Measurements from ENCODE around the gene SEPTIN8.

The SEPTIN8 gene

DNA sequence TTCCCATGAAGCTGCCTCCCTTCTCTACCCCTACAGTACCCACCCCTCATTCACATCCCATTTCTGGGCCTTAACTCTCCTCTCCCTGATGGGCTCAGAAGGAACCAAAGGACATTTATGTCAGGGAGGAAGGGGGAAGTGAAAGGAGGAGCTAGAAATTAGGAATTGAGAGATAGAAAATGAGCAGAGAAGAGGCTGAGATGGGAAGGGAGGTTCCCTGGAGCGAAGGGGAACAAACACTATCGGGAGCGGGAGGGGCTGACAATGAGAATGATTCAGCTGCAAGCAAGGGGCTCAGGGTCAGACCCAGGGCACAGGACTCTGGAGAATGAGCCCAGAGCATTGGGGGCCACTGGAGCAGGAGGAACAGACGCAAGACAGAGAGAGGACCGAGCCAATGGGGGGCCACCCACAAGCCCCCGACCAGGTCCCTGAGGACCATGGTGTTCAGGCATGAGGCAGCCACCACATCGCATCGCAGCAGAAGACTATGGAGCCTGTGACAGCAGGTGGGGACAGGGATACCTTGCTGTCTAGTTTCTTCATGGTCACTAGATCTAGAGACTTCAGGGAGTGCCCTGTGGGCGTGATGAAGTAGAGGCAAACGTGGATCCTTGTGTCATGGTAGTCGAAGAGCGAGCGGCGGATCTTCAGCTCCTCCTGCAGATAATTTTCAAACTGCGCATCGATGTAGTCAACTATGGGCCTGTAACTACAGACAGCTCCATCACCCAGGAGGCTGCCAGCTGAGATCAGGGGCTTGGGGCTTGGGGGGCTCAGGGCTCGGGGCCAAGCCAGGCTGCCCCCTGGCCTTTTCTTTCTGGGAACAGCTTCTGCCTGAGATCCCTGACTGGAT is 13.6 kb downstream of the SEPTIN8 start:
- DNase-seq = no peak

GRCh38 chr5:132762246-132763000 is 14.6 kb downstream of the SEPTIN8 start:
- DNase-seq = no peak

DNA sequence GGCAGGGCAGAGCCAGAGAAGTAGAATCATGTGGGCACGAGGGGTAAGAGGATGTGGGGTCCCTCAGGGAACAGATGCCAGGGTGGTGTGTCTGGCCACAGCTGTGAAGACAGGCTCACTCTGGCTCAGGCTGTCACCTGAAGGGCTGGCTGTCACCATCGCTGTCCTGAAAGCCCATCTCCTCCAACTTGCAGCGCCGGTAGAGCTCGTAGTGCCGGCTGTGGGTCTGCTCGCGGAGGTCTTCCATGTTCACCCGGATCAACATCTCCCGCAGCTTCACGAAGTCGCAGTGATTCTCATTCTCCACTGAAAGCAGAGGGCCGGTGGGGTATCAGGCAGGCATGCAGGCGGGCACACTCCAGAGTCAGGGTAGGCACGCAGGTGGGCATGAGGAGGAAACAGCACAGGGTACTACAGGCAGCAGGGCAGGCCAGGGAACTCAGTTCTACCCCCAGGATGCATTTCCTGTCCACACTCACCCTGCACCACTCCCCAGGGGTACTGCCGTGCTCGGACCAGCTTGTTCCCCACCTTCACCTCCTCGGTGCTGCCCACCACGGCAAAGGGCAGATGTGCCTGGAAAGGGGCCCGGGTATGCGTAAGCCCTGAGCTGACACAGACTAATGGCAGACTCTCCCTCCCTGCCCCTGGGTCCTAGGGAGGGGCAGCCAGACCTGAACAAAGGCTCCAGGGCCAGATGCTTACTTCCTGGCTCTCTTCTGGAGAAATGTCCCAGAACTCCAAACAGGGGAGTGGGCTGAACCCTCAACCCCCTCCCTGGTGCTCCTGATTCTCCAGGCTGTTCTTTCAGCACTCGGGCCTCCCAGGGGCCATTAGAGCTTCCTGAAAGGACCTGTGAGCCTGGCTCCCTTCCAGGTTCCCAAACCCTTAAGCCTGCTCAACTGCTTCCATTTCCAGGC is 15.5 kb downstream of the SEPTIN8 start:
- DNase-seq = no peak

DNA sequence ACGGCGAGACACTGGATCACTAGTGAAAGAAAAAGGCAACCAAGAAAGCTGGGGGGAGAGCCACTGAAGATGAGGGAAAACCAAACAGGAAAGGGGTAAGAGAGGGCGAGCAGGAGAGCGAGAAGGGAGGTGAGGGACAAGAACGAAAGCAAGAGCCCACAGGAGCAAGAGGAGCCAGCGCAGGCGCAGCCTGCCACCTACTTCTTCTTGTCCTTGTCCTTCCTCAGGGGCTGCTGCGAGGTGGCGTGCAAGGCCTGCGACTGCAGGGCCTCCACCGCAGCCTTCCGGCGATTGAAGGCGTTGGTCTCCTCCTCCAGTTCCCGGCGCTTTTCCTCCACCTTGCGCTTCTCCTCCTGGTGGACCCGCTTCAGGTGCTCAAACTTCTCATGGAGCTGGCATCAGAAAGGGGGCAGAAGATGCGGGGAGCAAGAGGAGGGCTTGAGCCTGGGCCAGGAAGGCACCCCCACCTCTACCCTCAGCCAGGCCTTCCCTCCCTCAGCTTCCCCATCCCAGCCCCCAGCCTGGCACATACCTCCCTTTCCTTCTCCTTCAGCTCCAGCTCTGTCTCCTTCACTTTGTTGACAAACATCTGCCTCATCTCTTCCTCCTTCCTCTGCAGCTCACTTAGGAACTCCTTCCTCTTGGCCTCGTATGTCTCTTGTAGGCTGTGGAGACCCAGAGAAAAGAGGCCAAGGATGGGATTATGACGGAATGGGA is 16.3 kb downstream of the SEPTIN8 start:
- no peak for DNase-seq

GRCh38 chr5:132760049-132760420 is 17.0 kb downstream of the SEPTIN8 start:
- DNase-seq = no peak

GRCh38 chr5:132759114-132760048 is 17.7 kb downstream of the SEPTIN8 start:
- no peak for DNase-seq

DNA sequence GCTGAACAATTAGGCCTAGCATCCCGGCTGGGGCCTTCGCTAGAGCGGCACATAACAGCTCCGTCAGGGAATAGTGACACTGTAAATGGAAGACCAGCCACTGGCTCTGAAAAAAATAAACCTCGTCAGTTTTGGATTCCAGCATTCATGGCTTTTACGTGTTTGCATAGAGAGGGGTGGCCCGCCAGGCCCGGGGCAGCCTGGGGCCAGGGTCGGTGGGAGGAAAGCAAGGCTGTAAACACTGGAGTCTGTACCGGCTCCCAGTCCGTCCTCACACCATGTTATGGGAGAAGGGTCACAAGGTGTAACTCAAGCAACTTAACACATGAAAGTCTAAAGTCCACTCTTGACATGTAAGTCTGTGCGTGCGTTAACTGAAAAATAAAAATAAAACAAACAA is 18.6 kb downstream of the SEPTIN8 start:
- no peak for DNase-seq

DNA sequence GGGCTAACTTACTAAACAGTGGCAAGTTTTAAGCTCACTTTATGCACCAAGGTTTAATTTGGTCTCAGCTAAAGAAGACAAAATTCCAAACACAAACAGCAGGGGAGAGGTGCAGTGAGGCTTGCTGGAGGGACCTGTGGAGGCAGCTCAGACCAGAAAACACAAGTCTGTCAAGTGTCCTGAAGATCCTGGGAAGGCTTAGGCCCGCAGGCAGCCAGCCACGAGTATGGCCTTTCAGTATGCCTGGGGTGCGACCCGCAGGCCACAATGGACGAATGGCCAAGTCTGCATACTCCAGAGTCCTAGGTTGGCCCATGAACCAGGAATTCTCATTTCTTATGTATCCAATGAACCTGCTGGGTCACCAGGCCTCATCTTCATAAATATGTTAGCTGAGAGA is 20.5 kb downstream of the SEPTIN8 start:
- DNase-seq = no peak

- no peak for DNase-seq
Measured at GRCh38 chr5:132754947-132755346, 22.1 kb downstream of the SEPTIN8 start.

- no peak for DNase-seq
Measured at GRCh38 chr5:132754111-132754510, 22.9 kb downstream of the SEPTIN8 start.

GRCh38 chr5:132753135-132753987 is 23.7 kb downstream of the SEPTIN8 start:
- no peak for DNase-seq

GRCh38 chr5:132752581-132753125 is 24.4 kb downstream of the SEPTIN8 start:
- DNase-seq = no peak

- no peak for DNase-seq
Measured at GRCh38 chr5:132751971-132752580, 25.0 kb downstream of the SEPTIN8 start.

DNA sequence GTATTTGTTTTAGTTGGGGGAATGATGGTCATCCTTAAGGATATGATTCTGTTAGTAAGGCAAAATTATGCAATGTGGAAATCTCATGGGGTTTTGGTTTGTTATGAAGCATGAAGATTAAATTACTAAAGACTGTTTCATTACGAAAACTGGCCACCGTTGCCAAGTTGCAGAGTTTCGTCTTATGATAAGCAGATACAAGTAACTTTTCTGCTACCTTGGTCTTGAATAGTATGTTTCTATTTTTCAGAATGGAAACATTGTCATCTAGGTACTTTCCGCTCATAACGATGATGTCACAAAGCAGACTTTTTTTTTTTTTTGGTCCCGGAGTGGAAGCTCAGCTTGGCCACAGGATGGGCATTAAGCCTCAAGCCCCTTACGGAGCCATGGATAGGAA is 25.6 kb downstream of the SEPTIN8 start:
- no peak for DNase-seq

- DNase-seq = no peak
Measured at GRCh38 chr5:132750471-132751230, 26.4 kb downstream of the SEPTIN8 start.

- no peak for DNase-seq
Measured at GRCh38 chr5:132749506-132749905, 27.5 kb downstream of the SEPTIN8 start.

- DNase-seq = no peak
Measured at GRCh38 chr5:132748522-132749000, 28.5 kb downstream of the SEPTIN8 start.

GRCh38 chr5:132747616-132748440 is 29.2 kb downstream of the SEPTIN8 start:
- no peak for DNase-seq
